H9 (cell line): Measurements from ENCODE around the gene CCDC178. TPM values are rescaled to one million over a fixed set of nuclear protein-coding genes. Genes with fewer than 3 reads are reported as not detected.

Experiments
- DNase-seq: peaks from one replicate; pipeline ENCODE4 v3.0.0-alpha.2; 2017
- H2AFZ ChIP-seq: one replicate; pipeline ENCODE4 v1.6.1; 2013; ENCODE audit warnings: mild to moderate bottlenecking, low read length, control low read depth, moderate library complexity
- H2AK5ac ChIP-seq: 2 replicates; pipeline ENCODE4 v1.6.1; 2013; ENCODE audit warnings: low read length, control low read depth, mixed read lengths; ENCODE audit not compliant: insufficient read length
- H2BK120ac ChIP-seq: one replicate; pipeline ENCODE4 v1.6.1; 2013; ENCODE audit warnings: low read depth, mild to moderate bottlenecking, low read length, control low read depth, inconsistent platforms; ENCODE audit not compliant: poor library complexity, severe bottlenecking
- H2BK12ac ChIP-seq: 2 replicates; pipeline ENCODE4 v1.6.1; 2013; ENCODE audit warnings: low read length, control low read depth, mixed read lengths, low read depth; ENCODE audit not compliant: insufficient read length
- H2BK15ac ChIP-seq: 2 replicates; pipeline ENCODE4 v1.6.1; 2013; ENCODE audit warnings: low read depth, low read length, control low read depth
- H2BK20ac ChIP-seq: one replicate; pipeline ENCODE4 v1.6.1; 2013; ENCODE audit warnings: low read depth, mild to moderate bottlenecking, low read length, control low read depth, inconsistent platforms; ENCODE audit not compliant: poor library complexity, severe bottlenecking
- H2BK5ac ChIP-seq: 2 replicates; pipeline ENCODE4 v1.6.1; 2013; ENCODE audit warnings: low read length, control low read depth, mixed read lengths; ENCODE audit not compliant: insufficient read length
- H3K14ac ChIP-seq: 2 replicates; pipeline ENCODE4 v1.6.1; 2013; ENCODE audit warnings: low read length, control low read depth; ENCODE audit not compliant: insufficient read depth
- H3K18ac ChIP-seq: 2 replicates; pipeline ENCODE4 v1.6.1; 2013; ENCODE audit warnings: low read depth, mild to moderate bottlenecking, mixed read lengths, low read length, control low read depth; ENCODE audit not compliant: insufficient read length
- H3K23ac ChIP-seq: 2 replicates; pipeline ENCODE4 v1.6.1; 2013; ENCODE audit warnings: low read length, control low read depth, mixed read lengths, low read depth; ENCODE audit not compliant: insufficient read length
- H3K23me2 ChIP-seq: 2 replicates; pipeline ENCODE4 v1.6.1; 2013; ENCODE audit warnings: low read depth, mild to moderate bottlenecking, mixed read lengths, low read length, control low read depth; ENCODE audit not compliant: insufficient read length, poor library complexity, severe bottlenecking
- H3K27ac ChIP-seq: 2 replicates; pipeline ENCODE4 v1.5.1; 2013; ENCODE audit warnings: low read length, control low read depth, mixed read lengths, low read depth; ENCODE audit not compliant: insufficient read length
- H3K27me3 ChIP-seq: 2 replicates; pipeline ENCODE4 v1.6.1; 2013; ENCODE audit warnings: low read length, control low read depth, inconsistent platforms; ENCODE audit not compliant: insufficient read depth
- H3K4ac ChIP-seq: 2 replicates; pipeline ENCODE4 v1.6.1; 2013; ENCODE audit warnings: low read depth, mild to moderate bottlenecking, control low read depth, inconsistent platforms, low read length, moderate library complexity
- H3K4me1 ChIP-seq: 2 replicates; pipeline ENCODE4 v1.6.1; 2013; ENCODE audit warnings: low read length, control low read depth, inconsistent platforms; ENCODE audit not compliant: insufficient read depth
- H3K4me2 ChIP-seq: 2 replicates; pipeline ENCODE4 v1.6.1; 2013; ENCODE audit warnings: low read length, control low read depth, mixed read lengths; ENCODE audit not compliant: insufficient read length, insufficient read depth
- H3K56ac ChIP-seq: 2 replicates; pipeline ENCODE4 v1.6.1; 2013; ENCODE audit warnings: low read depth, mild to moderate bottlenecking, mixed read lengths, low read length, control low read depth; ENCODE audit not compliant: insufficient read length
- H3K79me1 ChIP-seq: 2 replicates; pipeline ENCODE4 v1.6.1; 2013; ENCODE audit warnings: low read depth, mild to moderate bottlenecking, moderate library complexity, low read length, control low read depth, inconsistent platforms; ENCODE audit not compliant: insufficient read depth, poor library complexity, severe bottlenecking
- H3K79me2 ChIP-seq: 2 replicates; pipeline ENCODE4 v1.6.1; 2013; ENCODE audit warnings: low read length, control low read depth, inconsistent platforms; ENCODE audit not compliant: insufficient read depth
- H3K9ac ChIP-seq: 2 replicates; pipeline ENCODE4 v1.6.1; 2013; ENCODE audit warnings: low read length, control low read depth, mixed read lengths; ENCODE audit not compliant: insufficient read length; ENCODE audit errors: extremely low read depth
- H3K9me3 ChIP-seq: one replicate; pipeline ENCODE4 v1.6.1; 2013; ENCODE audit warnings: low read depth, low read length, inconsistent platforms; ENCODE audit not compliant: control insufficient read depth
- H3T11ph ChIP-seq: one replicate; pipeline ENCODE4 v1.6.1; 2013; ENCODE audit warnings: mild to moderate bottlenecking, low read length, control low read depth, inconsistent platforms
- H4K20me1 ChIP-seq: one replicate; pipeline ENCODE4 v1.6.1; 2013; ENCODE audit not compliant: control insufficient read depth, insufficient read length, insufficient read depth
- H4K5ac ChIP-seq: 2 replicates; pipeline ENCODE4 v1.6.1; 2013; ENCODE audit warnings: low read depth, mild to moderate bottlenecking, mixed read lengths, low read length, control low read depth; ENCODE audit not compliant: insufficient read length
- H4K8ac ChIP-seq: replicated peaks from 2 replicates; pipeline ENCODE4 v1.6.1; 2013; ENCODE audit warnings: low read length, control low read depth, mixed read lengths, low read depth; ENCODE audit not compliant: insufficient read length
- H4K91ac ChIP-seq: 2 replicates; pipeline ENCODE4 v1.6.1; 2013; ENCODE audit warnings: low read depth, mild to moderate bottlenecking, moderate library complexity, mixed read lengths, low read length, control low read depth; ENCODE audit not compliant: insufficient read length
- H3K27ac Mint-ChIP-seq, 3 experiments: 2 replicates in 2 of 3; 3 replicates in 1 of 3; pipeline ENCODE4 v1.8.0; 2020 to 2021; ENCODE audit warnings: mixed read lengths in 3 of 3, mild to moderate bottlenecking in 1 of 3, moderate library complexity in 1 of 3
- H3K27me3 Mint-ChIP-seq: 2 replicates; pipeline ENCODE4 v1.8.0; 2021; ENCODE audit warnings: low read depth, mild to moderate bottlenecking, moderate library complexity, mixed read lengths
- H3K36me3 Mint-ChIP-seq, 3 experiments: 2 replicates in 2 of 3; 3 replicates in 1 of 3; pipeline ENCODE4 v1.8.0; 2020 to 2021; ENCODE audit warnings: low read depth in 3 of 3, mixed read lengths in 3 of 3; ENCODE audit not compliant: insufficient read depth in 1 of 3
- H3K4me1 Mint-ChIP-seq, 2 experiments: 2 replicates each; pipeline ENCODE4 v1.8.0; 2020; ENCODE audit warnings: mixed read lengths in 2 of 2
- H3K4me3 Mint-ChIP-seq, 2 experiments: 2 replicates in 1 of 2; 3 replicates in 1 of 2; pipeline ENCODE4 v1.8.0; 2020 to 2021; ENCODE audit warnings: mild to moderate bottlenecking in 2 of 2, mixed read lengths in 2 of 2, moderate library complexity in 1 of 2
- H3K9me3 Mint-ChIP-seq, 2 experiments: 2 replicates in 1 of 2; 3 replicates in 1 of 2; pipeline ENCODE4 v1.8.0; 2020; ENCODE audit warnings: mild to moderate bottlenecking in 2 of 2, mixed read lengths in 2 of 2, moderate library complexity in 1 of 2
- CTCF ChIP-seq: fragments of 200-600 bp; sonication (generic); conservative IDR thresholded peaks from 3 replicates; pipeline ENCODE4 v1.8.0; 2021; ENCODE audit warnings: antibody characterized with exemption, mild to moderate bottlenecking
- WGBS: extraction: QIAGEN DNeasy Blood & Tissue Kit; methylation state at CpG from one replicate; pipeline ENCODE4 v1.1.7; 2013; ENCODE audit warnings: missing lambda C conversion rate, low lambda C conversion rate, mixed read lengths; ENCODE audit not compliant: insufficient read length; ENCODE audit errors: extremely low coverage; 5-methylcytosine and 5-hydroxymethylcytosine counted together
- total RNA-seq: library from RNA; stranded (reverse); gene quantifications from 2 replicates; pipeline ENCODE4 v1.2.1, GENCODE V29; 2021

The CCDC178 gene
- total RNA-seq, 1 experiment from 2014 or later, result not detected

DNA sequence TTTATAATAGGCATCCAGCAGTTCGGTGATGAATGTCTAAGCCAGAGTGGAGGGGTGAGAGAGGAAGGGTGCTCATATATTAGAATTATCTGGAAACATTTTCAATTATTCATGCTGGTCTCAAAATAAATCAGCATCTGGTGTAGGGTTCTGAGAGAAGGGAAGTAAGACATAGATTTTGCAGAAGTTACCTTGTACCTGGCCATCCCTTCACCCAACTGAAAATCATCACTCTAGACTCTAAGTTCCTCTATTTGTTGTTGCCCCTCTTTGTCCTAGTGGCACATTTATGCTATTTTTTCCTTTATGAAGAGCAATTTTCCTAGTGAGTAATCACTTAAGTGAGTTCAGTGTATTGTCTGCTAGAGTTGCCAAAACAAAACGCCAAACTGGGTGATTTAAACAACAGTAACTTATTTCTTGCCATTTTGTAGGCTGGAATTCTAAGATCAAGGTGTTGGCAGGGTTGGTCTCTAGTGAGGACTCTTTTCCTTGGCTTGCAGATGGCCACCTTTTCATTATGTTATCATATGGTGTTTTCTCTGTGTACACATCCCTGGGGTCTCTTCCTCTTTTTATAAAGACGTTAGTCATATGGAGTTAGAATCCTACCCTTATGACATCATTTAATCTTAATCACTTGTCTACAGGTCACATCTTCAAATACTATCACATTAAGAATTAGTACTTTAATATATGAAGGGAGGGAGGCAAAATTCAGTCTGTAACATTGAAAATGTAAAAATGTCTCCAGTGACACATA is 537.8 kb downstream of the CCDC178 start:
- Mint-ChIP-seq H3K27ac (no peak overlapping the region), H3K4me3 (no peak overlapping the region), H3K4me1 (peaks cover 0 to 5% of the 10 kb centered on the region in 2 experiments; a peak in 3 of 4 replicates), H3K27me3 (no peaks in the 10 kb centered on the region), H3K9me3 (peaks cover 14% of the 10 kb centered on the region in 2 experiments), H3K36me3 (peaks cover 8 to 15% (median 9%) of the 10 kb centered on the region in 3 experiments)
- no peak overlapping the region for H3K4me2 ChIP-seq
- WGBS, result no CpG with 5 or more reads among the region's 3 CpGs
- H2BK120ac ChIP-seq, result no peak overlapping the region
- no peaks in the 10 kb centered on the region for H3K4me1 ChIP-seq
- no peak overlapping the region for H3K18ac ChIP-seq
- no peak overlapping the region for H2AFZ ChIP-seq
- H3T11ph ChIP-seq, result no peak overlapping the region
- H2BK5ac ChIP-seq, result no peak overlapping the region
- H3K27ac ChIP-seq, result no peak overlapping the region
- no peaks in the 10 kb centered on the region for H3K79me2 ChIP-seq
- no peak overlapping the region for H3K4ac ChIP-seq
- no peak overlapping the region for H3K14ac ChIP-seq
- H3K9ac ChIP-seq, result no peak overlapping the region
- H3K56ac ChIP-seq, result no peak overlapping the region
- no peak overlapping the region for H2AK5ac ChIP-seq
- no peaks in the 10 kb centered on the region for H4K20me1 ChIP-seq
- DNase-seq, result no peak
- no peak for TF ChIP-seq CTCF
- H4K5ac ChIP-seq, result no peak overlapping the region
- no peaks in the 10 kb centered on the region for H3K27me3 ChIP-seq
- no peak overlapping the region for H3K23ac ChIP-seq
- H2BK15ac ChIP-seq, result no peak overlapping the region
- no peak overlapping the region for H4K8ac ChIP-seq
- H3K9me3 ChIP-seq, result peaks cover 3% of the 10 kb centered on the region
- H3K79me1 ChIP-seq, result no peaks in the 10 kb centered on the region
- H4K91ac ChIP-seq, result no peak overlapping the region
- no peak overlapping the region for H2BK12ac ChIP-seq
- no peaks in the 10 kb centered on the region for H3K23me2 ChIP-seq
- no peak overlapping the region for H2BK20ac ChIP-seq
